GM18498 (cell line): ENCODE results near the gene TNNC1.

Experiments used
- ATAC-seq: cut with Tn5 transposase; IDR thresholded peaks from one replicate; pipeline ENCODE4 v1.9.1; 2021; ENCODE audit warnings: mild to moderate bottlenecking, moderate library complexity; ENCODE audit not compliant: unreplicated experiment

TNNC1 gene

DNA sequence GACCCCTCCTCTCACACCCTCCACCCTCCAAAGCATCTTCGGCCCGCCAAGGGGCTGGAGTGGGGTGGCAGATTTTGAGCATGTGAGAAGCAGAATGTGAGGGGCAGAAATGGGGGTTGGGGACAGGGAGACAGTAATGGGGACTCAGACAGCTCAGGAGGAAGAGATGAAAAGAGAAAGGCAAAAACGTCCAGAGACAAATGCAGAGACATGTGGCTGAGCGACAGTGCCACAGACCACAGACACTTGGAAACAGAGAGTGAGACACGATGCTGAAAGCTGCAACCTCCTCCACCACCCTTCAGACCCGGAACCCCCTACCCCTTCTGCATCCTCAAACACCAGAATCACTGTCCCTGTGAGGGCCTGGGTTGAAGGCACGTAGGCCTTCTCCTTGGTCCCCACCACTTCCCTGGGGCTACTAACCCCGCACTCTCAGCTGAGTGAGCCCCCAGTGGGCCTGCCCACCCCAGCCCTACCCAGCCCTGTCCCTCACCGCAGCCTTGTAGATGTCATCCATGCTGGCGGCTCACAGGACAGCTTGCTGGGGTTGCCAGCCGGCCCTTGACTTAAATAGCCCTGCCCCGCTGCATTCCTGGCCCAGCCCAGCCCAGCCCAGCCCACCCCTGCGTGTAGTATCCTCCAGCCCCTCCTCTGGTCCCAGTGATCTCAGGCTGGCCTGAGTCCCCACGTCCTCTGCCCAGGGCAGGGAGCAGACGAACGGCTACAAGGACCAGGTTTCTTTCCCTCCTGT lies at the start of gene TNNC1:
Gene TNNC1, minus strand, starts transcription at position 546 of the 754 bp plus-strand sequence. Its CDS starts 26 bp downstream, at position 520.
- ATAC-seq, result no peak

DNA sequence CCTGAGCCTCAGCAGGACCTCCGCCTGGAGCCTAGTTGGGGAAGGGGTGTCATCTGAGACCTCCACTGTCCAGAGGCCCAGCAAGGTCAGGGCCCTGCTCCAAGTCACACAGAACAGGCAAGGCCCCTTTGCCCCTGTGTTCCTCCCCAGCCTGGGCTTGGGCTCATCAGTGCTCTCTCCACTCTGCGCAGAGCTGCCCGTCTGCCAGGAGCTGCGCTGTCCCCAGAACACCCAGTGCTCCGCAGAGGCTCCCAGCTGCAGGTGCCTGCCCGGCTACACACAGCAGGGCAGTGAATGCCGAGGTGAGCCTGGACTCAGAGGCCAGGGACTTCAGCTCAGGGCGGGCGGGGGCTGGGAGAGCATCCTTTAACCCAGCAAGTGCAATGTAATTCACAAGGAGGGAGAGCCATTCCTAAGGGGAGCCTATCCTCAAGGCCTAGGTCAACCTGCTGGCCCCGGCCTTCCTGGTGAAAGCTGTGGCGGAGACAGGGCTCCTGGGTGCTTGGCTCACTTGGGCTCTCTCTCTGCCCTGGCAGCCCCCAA lies 49.0 kb upstream of the TNNC1 start:
- ATAC-seq, result no peak

DNA sequence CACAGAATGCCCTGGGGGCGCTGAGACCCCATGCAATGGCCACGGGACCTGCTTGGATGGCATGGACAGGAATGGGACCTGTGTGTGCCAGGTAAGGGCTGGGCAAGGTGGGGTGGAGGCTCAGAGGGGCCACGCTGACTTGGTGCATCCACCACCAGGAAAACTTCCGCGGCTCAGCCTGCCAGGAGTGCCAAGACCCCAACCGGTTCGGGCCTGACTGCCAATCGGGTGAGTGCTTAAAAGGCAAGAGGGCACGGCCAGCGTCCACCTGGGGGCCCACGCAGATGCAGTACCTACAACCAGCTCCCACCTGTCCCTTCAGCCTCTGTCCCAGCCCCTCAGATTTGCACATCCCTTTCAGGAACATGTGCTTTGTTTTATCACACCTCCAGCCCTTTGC lies 48.2 kb upstream of the TNNC1 start:
- ATAC-seq, result no peak

DNA sequence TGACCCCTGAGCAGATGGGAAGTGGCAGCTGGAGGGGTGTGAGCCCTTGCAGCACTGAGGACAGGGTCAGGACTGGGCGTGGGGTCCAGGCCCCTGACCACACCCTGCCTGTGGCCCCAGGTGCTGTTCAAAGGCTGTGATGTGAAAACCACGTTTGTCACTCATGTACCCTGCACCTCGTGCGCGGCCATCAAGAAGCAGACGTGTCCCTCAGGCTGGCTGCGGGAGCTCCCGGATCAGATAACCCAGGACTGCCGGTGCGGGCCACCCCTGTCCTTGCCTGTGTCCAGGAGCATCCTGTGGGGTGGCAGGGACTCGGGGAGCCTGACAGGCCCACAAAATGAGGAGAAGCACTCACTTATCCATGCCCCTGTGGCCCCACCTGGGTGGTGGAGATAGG lies 47.2 kb upstream of the TNNC1 start:
- no peak for ATAC-seq

DNA sequence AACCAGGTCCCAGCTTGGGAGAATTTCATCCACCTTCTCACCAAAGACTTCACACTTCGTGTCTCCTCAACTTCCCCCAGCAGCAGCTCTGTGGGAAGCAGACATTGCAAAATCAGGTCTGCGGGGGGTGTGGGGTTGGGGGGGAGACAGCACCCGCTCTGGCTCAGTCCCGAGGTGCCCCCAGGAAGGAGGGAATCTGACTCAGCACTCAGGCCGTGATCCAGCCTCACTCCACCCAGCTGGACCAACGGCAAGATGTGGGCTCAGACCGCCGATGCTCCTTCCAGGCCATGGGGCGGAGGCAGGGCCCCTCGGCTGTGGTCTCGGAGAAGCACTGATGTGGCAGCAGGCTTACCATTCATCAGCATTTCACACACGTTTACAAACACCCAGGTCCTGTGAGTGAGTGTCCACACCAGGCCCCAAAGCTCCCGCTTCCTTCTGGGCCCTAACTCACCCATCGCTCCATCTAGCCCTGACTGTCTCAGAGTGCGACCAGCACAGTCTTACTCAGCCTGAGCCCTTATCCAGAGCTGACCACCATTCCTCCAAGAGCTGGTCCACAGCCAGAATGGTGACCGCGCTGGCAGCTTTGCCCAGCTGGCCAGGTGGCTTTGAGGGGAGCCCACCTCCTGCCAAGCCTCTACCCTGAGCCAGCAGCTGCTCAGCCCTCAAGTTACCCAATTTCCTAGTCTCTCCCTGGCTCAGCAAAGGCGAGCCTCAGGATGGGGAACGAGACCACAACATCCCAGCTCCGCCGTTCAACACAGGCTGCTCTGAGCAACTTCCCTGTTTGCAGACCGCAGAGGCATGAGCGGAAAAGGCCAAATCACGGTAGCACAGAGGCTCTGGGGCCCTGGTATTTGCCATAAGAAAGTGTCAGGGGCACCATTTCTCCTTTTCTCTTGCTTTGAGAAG lies 44.6 kb upstream of the TNNC1 start:
- ATAC-seq, result no peak

DNA sequence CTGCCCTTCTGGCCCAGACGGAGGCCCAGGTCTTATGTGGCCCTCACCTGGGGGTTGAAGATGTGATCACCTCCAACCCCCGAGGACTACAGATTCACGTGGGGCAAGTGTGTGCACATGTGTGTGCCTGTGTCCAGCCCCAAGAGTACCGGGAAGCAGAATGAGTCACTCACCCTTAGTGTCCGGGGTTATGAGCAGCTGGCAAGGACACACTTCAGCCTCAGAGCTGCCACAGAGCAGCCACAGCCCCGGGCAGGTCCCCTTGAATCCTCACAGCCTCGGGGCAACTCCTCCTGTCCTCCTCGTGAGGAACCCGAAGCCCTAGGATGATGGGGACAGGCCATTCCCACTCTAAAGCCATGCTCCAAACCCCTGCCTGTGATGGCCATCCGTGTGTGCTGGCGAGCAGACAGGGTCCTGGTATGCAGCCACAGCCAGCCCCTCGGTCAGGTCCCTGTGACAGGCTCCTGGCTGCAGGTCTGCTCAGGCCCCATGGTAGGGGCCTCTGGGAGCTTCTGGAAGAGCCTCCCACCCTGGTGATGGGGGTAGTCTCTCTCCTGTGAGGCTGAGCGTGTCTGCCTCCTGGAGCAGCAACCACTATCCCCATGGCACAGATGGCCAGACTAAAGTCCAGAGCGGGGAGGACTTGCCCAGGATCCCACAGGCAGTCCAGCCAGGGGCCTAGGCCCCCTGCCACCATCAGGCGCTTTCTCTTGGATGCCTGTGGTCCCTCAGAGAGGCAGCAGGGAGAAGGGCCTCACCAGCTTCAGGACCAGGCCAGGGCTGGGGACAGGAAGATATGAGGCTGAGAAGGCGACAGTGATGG lies 42.1 kb upstream of the TNNC1 start:
- ATAC-seq, result no peak

DNA sequence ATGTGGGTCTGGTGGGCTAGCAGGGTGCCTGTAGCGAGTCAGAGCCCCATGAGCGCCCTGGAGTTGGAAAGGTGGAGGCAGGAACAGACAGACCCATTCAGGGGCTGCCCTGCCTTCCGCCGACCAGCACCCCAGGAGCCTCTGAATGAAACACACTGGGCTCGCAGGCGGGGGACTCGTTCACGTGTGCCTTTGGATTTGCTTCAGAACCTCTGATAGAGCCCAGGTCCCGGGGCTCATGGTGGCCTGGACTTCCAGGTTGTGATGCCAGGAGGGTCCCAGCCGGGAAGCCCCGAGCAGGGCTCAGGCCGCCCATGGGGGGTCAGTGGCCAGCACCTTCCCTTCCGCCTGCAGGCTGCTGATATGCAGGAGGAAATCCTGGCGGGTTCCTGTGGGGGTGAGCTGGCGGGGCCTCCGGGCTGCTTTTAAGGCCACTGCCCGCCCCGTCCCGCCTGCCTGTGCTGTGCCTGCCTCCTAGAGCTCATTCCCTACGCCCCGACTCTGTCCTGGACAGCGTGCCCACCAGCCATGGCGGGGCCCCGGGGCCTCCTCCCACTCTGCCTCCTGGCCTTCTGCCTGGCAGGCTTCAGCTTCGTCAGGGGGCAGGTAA lies 41.1 kb upstream of the TNNC1 start, which contains the start of gene STAB1:
Gene STAB1, plus strand, starts transcription at position 453 of the 610 bp plus-strand sequence. Its CDS starts 76 bp downstream, at position 529.
- ATAC-seq, result no peak

DNA sequence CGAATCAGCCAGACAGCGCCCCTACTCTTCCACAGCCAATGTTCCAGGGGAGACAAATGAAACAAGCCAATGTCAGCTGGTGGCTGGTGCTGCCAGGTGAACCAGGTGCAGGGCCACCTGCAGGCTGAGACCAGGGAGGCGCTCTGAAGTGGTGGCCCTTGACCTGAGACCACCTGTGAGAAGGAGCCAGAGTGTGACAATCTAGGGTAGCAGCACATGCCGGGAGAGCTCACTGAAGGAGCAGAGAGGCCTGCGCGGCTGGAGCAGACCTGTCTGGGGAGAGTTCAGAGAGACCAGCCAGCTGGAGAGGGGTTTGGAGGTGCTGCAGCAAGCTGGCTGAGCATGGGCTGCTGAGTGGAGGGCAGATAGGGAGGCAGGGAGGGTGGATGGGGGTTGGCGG lies 40.6 kb upstream of the TNNC1 start:
- ATAC-seq, result no peak

DNA sequence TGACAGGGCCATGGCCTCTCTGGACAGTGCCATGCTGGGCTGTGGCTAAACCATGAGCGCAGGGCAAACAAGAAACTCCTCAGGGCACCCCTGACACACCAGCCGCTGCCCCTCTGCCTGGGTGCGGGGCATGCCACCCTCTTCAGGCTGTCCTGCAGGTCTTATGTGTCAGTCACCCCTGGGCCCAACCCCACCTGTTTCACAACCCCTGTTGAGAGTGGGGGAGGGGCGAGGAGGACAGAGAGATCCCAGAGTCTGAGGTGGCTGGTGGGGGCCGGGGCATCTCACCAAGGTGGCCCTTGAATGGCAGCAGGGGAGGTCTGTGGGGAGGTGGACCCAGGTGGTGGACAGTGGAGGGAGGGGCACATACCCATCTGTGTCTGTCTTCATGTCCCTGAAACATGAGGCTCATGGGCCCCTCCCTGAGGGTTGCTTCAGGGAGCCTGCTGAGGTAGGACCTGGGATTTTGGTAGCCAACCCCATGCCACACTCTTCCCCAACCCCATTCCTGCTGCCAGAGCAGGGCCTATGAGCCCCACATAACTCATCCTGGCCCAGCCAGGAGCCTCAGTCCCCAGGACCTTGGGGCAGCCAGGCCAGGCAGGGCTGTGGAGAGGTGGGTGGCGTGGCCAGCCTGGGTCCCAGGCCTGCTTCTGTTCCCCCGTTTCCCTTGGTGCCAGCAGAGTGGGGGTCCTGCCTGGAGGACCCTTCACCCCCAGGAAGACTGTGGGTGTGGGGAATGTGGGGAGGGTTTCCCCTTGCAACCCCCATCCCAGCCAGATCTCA lies 39.6 kb upstream of the TNNC1 start:
- ATAC-seq, result no peak

DNA sequence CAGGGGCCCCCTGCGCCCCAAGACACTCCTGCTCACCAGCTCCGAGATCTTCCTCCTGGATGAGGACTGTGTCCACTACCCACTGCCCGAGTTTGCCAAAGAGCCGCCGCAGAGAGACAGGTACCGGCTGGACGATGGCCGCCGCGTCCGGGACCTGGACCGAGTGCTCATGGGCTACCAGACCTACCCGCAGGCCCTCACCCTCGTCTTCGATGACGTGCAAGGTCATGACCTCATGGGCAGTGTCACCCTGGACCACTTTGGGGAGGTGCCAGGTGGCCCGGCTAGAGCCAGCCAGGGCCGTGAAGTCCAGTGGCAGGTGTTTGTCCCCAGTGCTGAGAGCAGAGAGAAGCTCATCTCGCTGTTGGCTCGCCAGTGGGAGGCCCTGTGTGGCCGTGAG lies 38.2 kb upstream of the TNNC1 start:
- no peak for ATAC-seq

DNA sequence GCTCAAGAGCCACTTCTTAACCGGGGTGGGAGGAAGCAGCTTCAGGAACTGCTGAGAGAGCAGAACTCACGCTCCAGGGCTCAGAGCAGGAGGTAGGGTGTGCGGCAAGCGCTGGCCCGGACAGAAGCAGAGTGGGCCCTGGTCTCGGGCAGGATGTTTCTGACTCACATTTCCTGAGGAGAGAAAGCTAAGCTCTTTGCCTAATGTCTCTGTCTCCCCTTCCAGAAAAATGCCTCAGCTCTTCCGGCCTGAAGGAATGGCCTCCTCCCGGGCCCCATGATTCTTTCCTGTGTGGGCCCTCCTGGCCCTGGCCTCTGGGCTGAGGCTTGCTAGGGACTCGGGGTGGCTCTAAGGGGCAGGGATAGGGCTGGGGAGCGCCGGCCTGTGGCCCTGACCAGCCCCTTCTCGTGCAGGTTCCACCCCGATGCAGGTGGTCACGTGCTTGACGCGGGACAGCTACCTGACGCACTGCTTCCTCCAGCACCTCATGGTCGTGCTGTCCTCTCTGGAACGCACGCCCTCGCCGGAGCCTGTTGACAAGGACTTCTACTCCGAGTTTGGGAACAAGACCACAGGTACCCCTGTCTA lies 37.2 kb upstream of the TNNC1 start:
- ATAC-seq, result no peak

DNA sequence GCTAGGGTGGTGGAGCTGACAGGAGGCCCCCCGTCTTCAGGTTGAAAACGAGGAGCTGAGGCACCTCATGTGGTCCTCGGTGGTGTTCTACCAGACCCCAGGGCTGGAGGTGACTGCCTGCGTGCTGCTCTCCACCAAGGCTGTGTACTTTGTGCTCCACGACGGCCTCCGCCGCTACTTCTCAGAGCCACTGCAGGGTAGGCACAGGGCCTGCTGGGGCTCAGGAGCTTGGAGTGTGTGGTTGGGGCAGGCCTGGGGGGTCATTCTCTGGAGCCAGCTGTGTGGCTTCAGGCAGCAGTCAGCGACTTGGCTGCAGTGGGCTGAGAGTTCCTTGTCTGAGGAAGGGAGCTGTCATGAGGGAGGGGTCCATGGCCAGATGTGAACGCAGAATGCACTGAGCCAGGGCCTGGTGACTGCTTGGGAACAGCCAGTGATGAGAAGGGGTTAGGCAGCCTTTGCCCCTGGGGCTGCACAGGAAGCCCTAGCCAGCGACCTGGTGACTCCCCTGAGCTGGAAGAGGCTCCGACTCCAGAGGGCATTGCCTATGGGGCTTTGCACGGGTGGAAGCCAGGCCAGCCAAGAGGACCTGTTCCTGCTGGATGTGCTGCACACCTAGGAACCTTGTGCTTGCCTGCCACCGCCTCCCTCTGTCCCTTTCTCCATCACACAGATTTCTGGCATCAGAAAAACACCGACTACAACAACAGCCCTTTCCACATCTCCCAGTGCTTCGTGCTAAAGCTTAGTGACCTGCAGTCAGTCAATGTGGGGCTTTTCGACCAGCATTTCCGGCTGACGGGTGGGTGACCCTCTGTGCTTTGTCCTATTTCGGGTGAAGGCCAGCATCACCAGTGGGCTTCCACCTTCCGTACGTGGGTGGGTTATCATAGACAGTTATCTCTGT lies 36.4 kb upstream of the TNNC1 start:
- no peak for ATAC-seq

DNA sequence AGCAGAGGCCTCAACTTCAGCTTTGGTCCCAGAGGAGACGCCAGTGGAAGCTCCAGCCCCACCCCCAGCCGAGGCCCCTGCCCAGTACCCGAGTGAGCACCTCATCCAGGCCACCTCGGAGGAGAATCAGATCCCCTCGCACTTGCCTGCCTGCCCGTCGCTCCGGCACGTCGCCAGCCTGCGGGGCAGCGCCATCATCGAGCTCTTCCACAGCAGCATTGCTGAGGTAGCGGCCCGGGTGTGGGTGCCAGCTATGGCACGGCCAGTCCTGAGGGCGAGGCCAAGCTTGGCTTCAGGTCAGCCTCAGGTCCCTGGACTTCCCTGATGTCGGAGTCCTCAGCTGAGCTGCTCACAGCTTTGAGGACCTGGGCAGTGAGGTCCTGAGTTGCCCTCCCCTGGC lies 35.6 kb upstream of the TNNC1 start:
- ATAC-seq, result no peak

DNA sequence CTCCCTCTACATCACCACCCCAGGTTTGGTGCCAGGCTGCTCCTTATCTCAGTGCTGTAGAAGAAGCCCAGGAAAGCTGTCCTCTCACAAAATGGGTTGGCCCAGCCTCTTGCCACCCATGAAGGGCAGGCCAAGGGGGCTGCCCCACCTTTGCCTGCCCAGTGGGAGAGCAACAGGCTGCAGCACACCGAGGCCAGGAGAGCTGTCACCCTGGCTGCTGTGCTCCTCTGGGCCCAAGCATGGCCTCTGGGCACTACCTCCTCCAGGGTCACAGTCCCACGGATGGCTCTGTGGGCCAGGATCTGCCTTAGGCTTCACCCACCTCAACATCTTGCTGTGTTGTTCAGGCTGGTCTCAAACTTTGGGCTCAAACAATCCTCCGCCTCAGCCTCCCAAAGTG lies 34.9 kb upstream of the TNNC1 start:
- ATAC-seq, result no peak

DNA sequence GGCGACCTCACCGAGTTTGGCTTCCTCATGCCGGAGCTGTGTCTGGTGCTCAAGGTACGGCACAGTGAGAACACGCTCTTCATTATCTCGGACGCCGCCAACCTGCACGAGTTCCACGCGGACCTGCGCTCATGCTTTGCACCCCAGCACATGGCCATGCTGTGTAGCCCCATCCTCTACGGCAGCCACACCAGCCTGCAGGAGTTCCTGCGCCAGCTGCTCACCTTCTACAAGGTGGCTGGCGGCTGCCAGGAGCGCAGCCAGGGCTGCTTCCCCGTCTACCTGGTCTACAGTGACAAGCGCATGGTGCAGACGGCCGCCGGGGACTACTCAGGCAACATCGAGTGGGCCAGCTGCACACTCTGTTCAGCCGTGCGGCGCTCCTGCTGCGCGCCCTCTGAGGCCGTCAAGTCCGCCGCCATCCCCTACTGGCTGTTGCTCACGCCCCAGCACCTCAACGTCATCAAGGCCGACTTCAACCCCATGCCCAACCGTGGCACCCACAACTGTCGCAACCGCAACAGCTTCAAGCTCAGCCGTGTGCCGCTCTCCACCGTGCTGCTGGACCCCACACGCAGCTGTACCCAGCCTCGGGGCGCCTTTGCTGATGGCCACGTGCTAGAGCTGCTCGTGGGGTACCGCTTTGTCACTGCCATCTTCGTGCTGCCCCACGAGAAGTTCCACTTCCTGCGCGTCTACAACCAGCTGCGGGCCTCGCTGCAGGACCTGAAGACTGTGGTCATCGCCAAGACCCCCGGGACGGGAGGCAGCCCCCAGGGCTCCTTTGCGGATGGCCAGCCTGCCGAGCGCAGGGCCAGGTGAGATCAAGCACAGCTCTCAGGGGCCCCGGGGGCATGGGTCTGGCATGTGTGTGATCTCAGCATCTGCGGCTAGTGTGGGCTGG lies 34.2 kb upstream of the TNNC1 start:
- no peak for ATAC-seq

DNA sequence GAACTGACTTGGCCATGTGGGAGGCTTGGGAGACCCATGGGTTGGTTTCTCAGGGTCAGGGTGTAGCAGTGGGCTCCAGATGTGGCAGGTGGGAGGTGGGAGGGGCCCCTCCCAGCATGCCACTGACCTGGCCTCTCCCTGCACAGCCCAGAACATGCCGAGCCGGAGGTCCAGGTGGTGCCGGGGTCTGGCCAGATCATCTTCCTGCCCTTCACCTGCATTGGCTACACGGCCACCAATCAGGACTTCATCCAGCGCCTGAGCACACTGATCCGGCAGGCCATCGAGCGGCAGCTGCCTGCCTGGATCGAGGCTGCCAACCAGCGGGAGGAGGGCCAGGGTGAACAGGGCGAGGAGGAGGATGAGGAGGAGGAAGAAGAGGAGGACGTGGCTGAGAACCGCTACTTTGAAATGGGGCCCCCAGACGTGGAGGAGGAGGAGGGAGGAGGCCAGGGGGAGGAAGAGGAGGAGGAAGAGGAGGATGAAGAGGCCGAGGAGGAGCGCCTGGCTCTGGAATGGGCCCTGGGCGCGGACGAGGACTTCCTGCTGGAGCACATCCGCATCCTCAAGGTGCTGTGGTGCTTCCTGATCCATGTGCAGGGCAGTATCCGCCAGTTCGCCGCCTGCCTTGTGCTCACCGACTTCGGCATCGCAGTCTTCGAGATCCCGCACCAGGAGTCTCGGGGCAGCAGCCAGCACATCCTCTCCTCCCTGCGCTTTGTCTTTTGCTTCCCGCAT lies 33.4 kb upstream of the TNNC1 start:
- ATAC-seq, result no peak
